CD4-positive, alpha-beta T cell treated with Interleukin-15 for 1 hour (primary cell): ENCODE measurements around the gene PTHLH.

Experiments
- DNase-seq: peaks from one replicate; pipeline ENCODE4 v3.0.0-alpha.2; 2020

PTHLH gene

GRCh38 chr12:27972721-27973120, at the start of gene PTHLH:
TSS of gene PTHLH (minus strand) at chr12:27972733. CDS start at chr12:27969494, 3,239 bp downstream.
- DNase-seq: no peak

GRCh38 chr12:28021704-28022103, 49.2 kb upstream of the PTHLH start:
- no peak for DNase-seq

- DNase-seq: no peak
These were observed 45.3 kb upstream of the PTHLH start for GRCh38 chr12:28017873-28018255.

- DNase-seq: no peak
These were observed 44.8 kb upstream of the PTHLH start for GRCh38 chr12:28017126-28017872.

- DNase-seq: no peak
These were observed 42.6 kb upstream of the PTHLH start for GRCh38 chr12:28015165-28015564.

GRCh38 chr12:28014196-28014595, 41.7 kb upstream of the PTHLH start:
- DNase-seq: no peak

GRCh38 chr12:28012333-28012918, 39.9 kb upstream of the PTHLH start:
- DNase-seq: no peak

GRCh38 chr12:28010036-28010435, 37.5 kb upstream of the PTHLH start:
- DNase-seq: no peak

- DNase-seq: no peak
These were observed 27.4 kb upstream of the PTHLH start for GRCh38 chr12:27999970-28000369.

GRCh38 chr12:27999521-27999920, 27.0 kb upstream of the PTHLH start:
- no peak for DNase-seq

GRCh38 chr12:27998658-27999057, 26.1 kb upstream of the PTHLH start:
- DNase-seq: no peak

- DNase-seq: no peak
These were observed 25.6 kb upstream of the PTHLH start for GRCh38 chr12:27998170-27998569.

GRCh38 chr12:27996761-27997160, 24.2 kb upstream of the PTHLH start:
- DNase-seq: no peak

- no peak for DNase-seq
These were observed 22.9 kb upstream of the PTHLH start for GRCh38 chr12:27995406-27995805.

GRCh38 chr12:27988594-27989233, 16.2 kb upstream of the PTHLH start:
- DNase-seq: no peak

GRCh38 chr12:27987331-27987730, 14.8 kb upstream of the PTHLH start:
- no peak for DNase-seq

GRCh38 chr12:27984275-27984674, 11.7 kb upstream of the PTHLH start:
- no peak for DNase-seq

GRCh38 chr12:27982951-27983350, 10.4 kb upstream of the PTHLH start:
- DNase-seq: no peak

- DNase-seq: no peak
These were observed 9.9 kb upstream of the PTHLH start for GRCh38 chr12:27982385-27982784.

- no peak for DNase-seq
These were observed 9.3 kb upstream of the PTHLH start for GRCh38 chr12:27981874-27982273.

GRCh38 chr12:27979145-27979544, 6.6 kb upstream of the PTHLH start:
- DNase-seq: no peak

GRCh38 chr12:27975222-27976136, 2.9 kb upstream of the PTHLH start:
- no peak for DNase-seq

GRCh38 chr12:27974735-27975221, 2.2 kb upstream of the PTHLH start:
- no peak for DNase-seq
